Activated CD4-positive, alpha-beta T cell treated with anti-CD3 and anti-CD28 coated beads, Interleukin-2, amount 50 U/mL, for 48 hours (primary cell): ENCODE data around the gene TTC7B.

Source experiments
- DNase-seq, 2 experiments: peaks; one replicate each; pipeline ENCODE4 v3.0.0-alpha.2; 2020

TTC7B gene

DNA sequence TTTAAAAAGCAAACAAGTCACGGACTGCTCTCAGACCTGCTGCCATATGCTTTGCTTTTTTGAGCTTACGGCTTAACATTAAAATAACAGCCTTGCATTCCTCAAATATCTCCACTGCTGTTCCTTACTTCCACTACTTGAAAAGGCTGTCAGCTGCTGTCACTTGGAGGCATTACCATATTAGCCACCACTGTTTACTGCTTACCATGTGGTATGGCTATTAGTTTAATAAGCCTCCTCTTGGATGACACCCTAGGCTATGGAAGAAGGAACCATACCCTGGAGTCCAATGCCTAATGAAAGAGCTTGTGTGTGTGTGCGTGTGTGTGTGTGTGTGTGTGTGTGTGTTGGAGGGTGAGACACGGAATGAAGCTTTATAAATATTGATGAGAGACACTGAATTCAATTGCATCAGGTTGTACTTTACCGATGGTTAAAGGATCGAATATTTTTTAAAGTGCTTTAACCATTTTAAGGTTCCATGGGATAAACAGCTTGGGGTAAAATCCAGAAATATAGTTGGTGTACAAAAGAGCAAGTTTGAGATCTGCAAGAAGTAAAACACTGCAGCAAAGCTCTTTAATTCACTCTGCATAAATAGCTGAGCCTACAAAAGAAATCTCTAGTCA lies 174.5 kb downstream of the TTC7B start:
- DNase-seq, result no peak

DNA sequence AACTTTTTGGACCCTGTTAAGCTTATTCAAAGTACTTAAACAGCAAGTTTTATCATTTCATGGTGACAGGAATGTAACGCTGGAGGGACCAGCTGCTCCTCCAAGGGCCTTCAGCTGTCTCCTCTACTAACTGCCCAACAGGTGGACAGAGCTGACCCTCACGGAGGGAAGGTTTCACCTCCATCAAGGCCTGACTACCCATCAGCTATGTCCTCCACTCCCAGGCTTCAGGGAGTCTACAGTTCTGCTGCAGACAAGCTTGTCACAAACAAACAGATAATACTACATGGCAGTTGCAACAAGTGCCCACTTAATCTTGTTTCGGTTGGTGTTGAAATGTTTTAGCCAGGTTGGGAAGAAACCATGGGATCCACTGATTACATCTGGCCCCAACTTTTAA lies 175.1 kb downstream of the TTC7B start:
- DNase-seq, result no peak

GRCh38 chr14:90639641-90640040 lies 176.6 kb downstream of the TTC7B start:
- no peak for DNase-seq

DNA sequence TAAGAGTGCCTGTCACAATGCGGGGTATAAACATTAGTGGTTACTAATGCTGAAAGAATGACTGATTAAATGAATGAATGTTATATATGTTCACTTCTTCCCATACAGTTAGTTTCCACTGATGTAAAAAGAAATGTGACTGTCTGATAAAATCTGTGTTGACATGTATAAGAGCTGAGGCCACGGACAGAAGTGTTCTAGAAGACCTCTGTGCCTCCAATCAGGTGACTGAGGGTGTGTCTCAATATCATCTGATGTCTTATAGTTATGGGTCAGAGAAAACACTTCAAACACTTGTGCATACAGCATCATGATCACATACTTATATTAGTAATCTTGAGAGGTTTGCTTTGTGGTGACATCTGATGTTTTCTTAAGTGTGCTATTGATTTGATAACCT lies 183.4 kb downstream of the TTC7B start:
- no peak for DNase-seq

GRCh38 chr14:90632451-90632850 lies 183.8 kb downstream of the TTC7B start:
- no peak for DNase-seq

DNA sequence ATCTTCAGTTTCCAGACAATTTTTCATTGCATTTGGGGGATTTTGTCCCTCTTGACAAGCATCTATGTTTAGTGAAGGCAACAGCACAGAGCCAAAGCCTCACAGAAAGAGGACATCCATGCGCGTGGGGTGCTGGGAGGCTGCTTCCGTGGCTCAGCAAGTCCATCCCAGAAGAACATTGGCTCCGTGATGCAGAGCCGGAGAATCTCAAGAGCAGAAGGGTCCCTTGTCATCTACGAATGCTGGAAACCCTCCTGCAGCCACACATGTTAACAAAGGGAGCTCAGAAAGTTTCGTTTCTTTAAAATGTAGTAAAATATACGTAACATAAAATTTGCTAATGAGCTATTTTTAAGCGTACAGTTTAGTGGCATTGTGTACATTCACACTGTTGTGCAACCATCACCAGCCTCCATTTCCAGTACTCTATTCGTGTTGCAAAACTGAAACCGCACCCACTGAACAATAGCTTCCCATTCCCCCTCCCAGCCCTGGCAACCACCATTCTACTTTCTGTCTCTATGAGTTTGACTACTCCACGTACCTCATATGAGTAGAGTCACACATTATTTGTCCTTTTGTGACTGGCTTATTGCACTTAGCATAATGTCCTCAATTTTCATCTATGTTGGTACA lies 185.9 kb downstream of the TTC7B start:
- DNase-seq, result no peak

- DNase-seq, result no peak
Observed at GRCh38 chr14:90629471-90629870, 186.8 kb downstream of the TTC7B start.

- DNase-seq, result no peak
Observed at GRCh38 chr14:90628825-90629224, 187.4 kb downstream of the TTC7B start.

- no peak for DNase-seq
Observed at GRCh38 chr14:90627478-90627877, 188.8 kb downstream of the TTC7B start.

DNA sequence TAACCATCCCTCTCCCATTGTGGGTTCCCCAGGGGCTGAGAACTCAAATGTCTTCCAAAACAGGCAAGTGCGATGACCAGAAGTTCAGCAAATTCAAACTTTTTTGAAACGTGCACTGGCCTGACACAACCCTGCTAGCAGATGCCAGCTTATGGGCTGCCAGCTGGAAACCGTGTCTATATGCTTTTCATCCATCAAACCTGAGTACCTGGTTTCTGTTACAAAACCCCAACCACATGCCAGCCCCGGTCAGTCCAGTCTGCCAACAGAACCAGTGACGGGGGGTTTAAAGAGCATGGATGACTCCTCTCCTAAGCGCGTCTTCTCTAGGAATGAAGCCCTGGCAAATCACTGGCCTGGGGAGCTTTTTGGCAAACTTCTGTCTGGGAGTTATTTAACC lies 189.7 kb downstream of the TTC7B start:
- DNase-seq, result no peak

GRCh38 chr14:90625445-90625844 lies 190.8 kb downstream of the TTC7B start:
- DNase-seq, result no peak

DNA sequence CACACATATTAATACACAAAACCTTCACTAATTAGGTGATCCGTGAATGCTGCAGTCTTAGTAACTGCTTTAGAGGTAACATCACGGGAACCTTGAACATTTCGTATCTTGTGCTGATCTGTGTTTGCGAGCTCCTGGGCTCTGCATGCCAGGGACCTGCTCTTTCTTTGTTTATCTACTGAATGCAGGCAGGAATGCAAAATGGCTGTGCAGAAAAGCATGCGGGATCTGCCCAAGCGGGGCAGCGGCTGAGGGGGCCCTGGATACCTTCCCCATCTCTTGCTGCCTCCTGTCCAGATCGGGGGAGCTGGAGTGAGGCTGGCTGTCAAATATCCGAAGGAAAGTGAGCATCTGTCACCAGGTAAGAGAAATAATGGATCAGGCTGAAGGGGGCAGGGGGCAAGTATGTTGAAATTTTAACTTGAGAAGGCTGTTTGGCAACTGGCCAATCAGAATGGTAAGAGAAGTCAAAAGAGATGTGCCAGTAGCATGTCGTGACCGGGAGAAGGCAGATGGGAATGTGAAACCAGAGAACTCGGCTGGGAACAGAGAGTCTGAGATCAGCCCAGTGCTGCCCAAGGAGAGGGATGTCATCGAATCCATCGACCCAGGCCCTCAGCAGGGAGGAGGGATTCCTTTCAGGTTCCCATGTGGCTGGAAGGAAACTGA lies 191.4 kb downstream of the TTC7B start:
- DNase-seq, result no peak

DNA sequence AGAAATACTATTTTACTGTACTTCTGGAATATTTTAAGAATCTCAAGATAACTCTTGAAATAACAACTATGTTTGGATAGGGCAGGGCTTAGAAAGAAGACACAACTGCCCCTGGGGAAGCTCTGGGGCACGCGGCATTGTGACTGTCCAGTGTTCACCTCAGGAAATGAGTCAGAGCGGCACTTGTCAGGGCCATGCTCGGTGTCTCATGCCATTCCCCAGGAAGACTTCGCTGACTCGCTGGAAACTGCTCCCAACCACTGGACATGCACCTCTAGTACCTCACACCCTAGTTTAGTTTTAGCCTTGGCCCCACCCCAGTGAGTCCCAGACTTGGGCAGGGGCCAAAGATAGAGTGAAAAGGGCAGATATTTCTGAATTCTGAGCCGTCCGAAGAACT lies 192.0 kb downstream of the TTC7B start:
- no peak for DNase-seq

DNA sequence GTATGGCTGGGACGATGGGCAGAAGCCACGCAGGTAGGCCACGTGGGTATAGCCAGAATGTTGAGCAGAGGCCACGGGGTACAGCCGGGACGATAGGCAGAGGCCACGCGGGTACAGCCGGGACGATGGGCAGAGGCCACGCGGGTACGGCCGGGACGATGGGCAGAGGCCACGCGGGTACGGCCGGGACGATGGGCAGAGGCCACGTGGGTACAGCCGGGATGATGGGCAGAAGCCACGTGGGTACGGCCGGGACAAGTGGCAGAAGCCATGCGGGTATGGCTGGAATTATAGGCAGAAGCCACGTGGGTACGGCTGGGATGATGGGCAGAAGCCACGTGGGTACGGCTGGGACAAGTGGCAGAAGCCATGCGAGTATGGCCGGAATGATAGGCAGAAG lies 195.0 kb downstream of the TTC7B start:
- DNase-seq, result no peak

DNA sequence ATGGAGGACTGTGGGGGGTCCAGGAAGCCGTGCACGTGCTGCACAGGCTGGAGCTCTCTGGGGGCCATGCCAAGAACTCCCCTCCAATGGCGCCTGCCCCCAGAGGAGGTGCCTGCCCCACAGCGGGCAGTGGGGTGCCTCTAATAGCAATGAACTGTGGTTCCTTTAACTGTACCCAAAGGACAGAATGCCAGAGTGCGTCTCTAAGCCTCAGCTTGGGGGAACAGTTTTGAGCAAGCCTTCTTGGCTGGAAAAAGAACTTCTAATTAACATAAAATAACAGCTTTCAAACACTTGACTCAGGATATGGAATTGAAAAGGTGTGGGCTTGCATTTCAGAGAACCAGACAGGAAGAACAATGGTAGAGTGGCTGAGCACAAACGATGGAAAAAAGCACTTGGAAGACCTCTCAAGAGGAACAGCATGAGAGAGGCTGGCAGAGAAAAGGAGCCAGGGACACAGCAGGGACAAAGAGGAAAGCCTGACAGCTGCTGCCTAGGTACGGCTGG lies 195.6 kb downstream of the TTC7B start:
- no peak for DNase-seq

DNA sequence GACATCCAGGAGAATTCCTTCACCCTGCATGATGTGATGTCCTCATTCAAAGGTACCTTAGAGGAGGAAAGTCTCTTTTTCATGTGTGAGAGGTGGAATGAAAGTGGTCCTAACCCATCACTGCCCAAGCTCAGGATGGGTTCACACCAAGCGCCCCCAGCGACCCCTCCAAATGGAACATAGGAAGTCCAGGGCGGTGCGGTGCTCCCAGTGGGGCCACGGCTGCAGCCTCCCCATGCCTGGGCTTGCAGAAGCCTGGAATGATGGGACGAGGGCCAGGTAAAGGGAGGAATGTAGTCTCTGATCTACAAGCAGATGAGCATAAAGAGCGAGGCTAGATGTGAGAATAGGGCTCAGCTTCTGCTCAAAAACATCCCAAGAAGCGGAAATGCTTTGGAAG lies 196.3 kb downstream of the TTC7B start:
- DNase-seq, result no peak

DNA sequence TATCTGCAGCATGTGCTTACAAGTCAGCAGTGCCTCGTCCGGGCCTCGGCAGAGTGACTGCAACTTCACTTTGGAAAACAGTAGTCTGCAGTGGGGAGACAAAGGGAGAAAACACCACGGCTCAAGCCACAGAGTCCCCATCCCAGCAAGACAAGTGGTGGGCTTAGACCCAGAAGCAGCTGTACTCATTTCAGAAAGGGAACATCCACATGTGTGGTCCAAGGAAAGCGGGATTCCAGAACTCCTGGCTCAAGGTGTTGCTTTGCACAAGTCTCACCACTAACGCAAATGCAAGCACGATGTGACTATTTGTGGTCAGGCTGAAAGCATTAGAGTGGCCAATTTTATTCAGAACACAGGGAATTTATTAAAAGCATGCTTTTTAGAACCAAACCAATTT lies 198.3 kb downstream of the TTC7B start:
- DNase-seq, result no peak

GRCh38 chr14:90616881-90617280 lies 199.3 kb downstream of the TTC7B start:
- DNase-seq, result no peak

GRCh38 chr14:90616313-90616712 lies 199.9 kb downstream of the TTC7B start:
- DNase-seq, result no peak

DNA sequence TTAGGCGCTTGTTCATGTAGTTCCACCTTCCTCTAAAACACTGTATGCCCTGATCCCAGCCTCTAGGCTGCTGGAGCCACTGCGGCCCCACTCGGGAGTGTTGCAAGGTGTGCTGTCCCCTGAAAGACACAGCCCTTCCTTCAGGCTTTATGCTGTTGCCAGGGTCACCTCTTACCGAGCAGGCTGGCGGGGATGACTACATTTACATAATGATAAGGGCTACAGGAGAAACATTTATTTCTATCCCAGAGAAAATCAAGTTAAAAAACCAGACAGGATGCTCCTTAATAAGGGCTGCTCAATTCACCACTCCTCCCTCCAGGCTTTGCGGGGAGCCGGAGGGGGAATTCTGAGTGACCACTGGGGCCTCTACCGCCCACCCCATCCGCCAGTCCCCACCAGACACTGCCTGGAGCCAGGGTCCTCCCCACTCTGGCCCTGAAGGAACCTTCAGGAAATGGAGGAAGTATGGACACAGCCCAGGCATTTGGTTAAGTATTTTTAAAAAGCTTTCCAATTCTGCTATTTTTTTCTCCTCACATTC lies 200.6 kb downstream of the TTC7B start:
- DNase-seq, result no peak

DNA sequence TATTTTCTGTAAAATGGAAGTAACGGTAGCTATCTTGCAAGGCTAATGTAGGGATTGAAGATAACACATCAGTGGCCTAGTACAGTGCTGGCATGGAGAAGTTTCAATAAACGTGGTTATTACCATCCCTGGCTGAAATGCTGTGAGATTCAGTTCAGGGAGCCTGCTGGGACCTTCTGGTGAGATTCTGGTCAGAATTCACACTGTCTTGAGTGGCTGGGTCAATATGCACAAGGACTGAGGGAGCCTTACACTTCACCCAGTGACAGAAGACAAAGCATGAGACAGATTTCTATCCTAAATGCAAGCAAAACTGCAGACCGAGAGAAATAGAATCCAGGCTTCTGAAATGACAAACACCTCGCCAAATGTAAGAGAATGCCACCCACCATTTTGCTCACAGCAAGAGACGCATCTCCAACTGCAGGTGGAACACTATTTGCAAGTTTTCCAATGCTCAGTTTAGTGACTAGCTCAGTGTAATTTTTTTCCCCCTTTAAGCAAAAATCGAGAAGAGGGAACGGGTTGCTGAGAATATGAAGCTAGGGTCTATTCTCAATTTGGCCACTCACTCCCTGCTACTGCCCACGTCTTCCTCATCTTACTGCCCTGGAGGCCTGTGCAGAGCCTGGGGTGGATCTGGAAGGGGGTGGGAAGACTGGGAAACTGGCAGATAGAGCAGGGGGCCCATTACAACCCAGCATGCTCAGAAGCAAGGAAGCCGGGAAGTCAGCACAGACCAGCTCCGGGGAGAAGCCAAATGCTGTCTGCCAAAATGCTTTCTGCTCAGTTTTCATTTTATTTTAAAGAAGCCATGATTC lies 201.3 kb downstream of the TTC7B start:
- DNase-seq, result no peak

- no peak for DNase-seq
Observed at GRCh38 chr14:90613997-90614396, 202.2 kb downstream of the TTC7B start.

- DNase-seq, result no peak
Observed at GRCh38 chr14:90613453-90613852, 202.8 kb downstream of the TTC7B start.
